ENCODE data around the gene KLHL17. TPM values are rescaled to one million over a fixed set of nuclear protein-coding genes. Genes with fewer than 3 reads are reported as not detected.
"Not testable (repeated sequence)": the region's sequence is repeated elsewhere in the genome, so short reads cannot be mapped to it uniquely, and the experiment has no call there.

The KLHL17 gene
- total RNA-seq, 2 donors from 2014 or later: 4.2 to 15.3 TPM

DNA sequence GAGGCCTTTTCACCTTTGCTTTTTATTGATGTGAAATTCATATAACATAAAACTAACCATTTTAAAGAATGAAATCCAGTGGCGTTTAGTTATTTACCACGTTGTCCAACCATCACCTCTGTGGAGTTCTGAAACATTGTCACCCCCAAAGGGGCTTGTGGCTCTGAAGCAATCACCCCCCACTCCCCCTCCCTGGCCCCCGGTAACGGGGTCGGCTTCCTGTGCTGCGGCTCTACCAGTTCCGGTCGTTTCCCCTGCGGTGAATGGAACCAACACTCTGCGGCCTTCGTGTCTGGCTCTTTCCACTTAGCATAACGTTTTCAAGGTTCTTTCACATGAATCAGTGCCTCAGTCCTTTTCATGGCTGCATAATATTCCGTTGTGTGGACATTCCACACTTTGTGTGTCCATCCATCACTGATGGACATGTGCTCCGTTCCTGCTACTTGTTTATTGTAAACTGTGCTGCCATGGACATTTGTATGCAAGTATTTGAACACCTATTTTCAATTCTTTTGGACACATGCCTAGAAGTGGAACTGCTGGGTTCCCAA, 51.1 kb downstream of the KLHL17 start:
- no peak for DNase-seq (ENCODE audit: low spot score)
- Histone ChIP-seq H3K36me3 (no peaks in the 10 kb centered on the region), H3K27ac (no peak overlapping the region), H3K9me3 (no peaks in the 10 kb centered on the region), H3K4me1 (ENCODE audit: control insufficient read depth in 1 of 2, low read depth in 2 of 2) (peaks cover 7 to 16% of the 10 kb centered on the region in 2 donors), H3K4me3 (no peak overlapping the region), H3K27me3 (replicated peaks; ENCODE audit: insufficient read depth) (no peaks in the 10 kb centered on the region)
- TF ChIP-seq, protein P1, sequence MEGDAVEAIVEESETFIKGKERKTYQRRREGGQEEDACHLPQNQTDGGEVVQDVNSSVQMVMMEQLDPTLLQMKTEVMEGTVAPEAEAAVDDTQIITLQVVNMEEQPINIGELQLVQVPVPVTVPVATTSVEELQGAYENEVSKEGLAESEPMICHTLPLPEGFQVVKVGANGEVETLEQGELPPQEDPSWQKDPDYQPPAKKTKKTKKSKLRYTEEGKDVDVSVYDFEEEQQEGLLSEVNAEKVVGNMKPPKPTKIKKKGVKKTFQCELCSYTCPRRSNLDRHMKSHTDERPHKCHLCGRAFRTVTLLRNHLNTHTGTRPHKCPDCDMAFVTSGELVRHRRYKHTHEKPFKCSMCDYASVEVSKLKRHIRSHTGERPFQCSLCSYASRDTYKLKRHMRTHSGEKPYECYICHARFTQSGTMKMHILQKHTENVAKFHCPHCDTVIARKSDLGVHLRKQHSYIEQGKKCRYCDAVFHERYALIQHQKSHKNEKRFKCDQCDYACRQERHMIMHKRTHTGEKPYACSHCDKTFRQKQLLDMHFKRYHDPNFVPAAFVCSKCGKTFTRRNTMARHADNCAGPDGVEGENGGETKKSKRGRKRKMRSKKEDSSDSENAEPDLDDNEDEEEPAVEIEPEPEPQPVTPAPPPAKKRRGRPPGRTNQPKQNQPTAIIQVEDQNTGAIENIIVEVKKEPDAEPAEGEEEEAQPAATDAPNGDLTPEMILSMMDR (IDR thresholded peaks at IDR 0.05): no peak
- no peak for ATAC-seq (ENCODE audit: insufficient number of reproducible peaks, low FRiP score, low read depth)

DNA sequence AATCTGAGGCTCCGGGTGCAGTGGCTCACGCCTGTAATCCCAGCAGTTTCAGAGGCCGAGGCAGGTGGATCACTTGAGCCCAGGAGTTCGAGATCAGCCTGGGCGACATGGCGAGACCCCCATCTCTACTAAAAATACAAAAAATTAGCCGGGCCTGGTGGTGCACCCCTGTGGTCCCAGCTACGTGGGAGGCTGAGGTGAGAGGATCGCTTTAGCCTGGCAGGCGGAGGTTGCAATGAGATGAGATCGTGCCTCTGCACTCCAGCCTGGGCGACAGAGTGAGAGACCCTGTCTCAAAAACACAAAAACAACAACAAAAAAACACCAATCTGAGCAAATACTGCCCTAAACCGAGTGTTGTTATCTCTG, 52.3 kb downstream of the KLHL17 start:
- Histone ChIP-seq H3K4me1 (ENCODE audit: control insufficient read depth in 1 of 2, low read depth in 2 of 2) (peaks cover 7 to 16% of the 10 kb centered on the region in 2 donors), H3K4me3 (peak overlapping the region; percentile 82), H3K27ac (peak overlapping the region in 1 of 2 donors; percentile 90)
- not testable (repeated sequence) for DNase-seq (ENCODE audit: low spot score); H3K27me3 ChIP-seq (replicated peaks; ENCODE audit: insufficient read depth); H3K36me3 ChIP-seq; ATAC-seq (ENCODE audit: insufficient number of reproducible peaks, low FRiP score, low read depth); H3K9me3 ChIP-seq

DNA sequence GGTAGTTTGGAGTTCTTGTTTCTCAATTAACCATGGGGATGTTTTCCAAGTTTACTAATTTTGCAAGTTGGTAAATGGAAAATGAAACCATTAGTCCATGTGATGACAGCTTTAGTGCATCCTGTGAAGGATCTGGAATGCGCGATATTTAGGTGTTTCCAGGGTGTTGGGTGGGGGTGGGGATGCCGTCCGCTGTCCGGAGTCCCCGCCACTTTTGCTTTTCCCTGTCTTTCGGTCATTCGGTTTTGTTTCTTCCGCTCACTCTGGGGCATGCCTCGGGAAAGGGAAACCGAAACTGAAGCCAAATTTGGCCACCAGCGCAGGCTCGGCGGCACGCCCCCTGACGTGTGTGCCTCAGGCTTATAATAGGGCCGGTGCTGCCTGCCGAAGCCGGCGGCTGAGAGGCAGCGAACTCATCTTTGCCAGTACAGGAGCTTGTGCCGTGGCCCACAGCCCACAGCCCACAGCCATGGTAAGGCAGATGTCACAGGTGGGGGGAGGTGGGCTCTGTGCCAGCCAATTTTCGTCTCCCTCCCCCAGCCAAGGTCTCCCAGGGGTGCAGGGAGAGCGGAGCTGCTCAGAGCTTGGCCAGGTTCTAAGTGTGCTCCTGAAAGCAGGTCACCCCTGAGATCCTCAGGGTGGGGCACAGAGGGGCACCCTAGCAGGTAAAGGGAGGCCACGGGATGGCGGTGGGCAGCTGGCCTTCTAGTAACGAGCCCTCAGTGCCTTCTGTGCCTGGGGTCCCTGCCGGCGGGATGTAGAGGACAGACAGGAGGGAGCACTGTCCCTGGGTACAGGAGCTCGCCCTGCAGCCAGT, 52.9 kb downstream of the KLHL17 start, which contains the start of gene ISG15:
Gene ISG15, plus strand, starts transcription at position 393 of the 817 bp plus-strand sequence. Its CDS starts 77 bp downstream, at position 470.
- peak within 1 kb of the TSS; percentile 82 for H3K4me3 ChIP-seq
- peak within 1 kb of the TSS; percentile 31 to 90 for H3K27ac ChIP-seq
- no peaks in the 10 kb centered on the region for H3K9me3 ChIP-seq
- ATAC-seq (ENCODE audit: insufficient number of reproducible peaks, low FRiP score, low read depth) (peak; percentile 63), DNase-seq (ENCODE audit: low spot score) (peak; percentile 63)
- H3K36me3 ChIP-seq: no peaks in the 10 kb centered on the region
- no peaks in the 10 kb centered on the region for H3K27me3 ChIP-seq (replicated peaks; ENCODE audit: insufficient read depth)
- H3K4me1 ChIP-seq (ENCODE audit: control insufficient read depth in 1 of 2, low read depth in 2 of 2): peaks cover 7 to 16% of the 10 kb centered on the region in 2 donors
- TF ChIP-seq, protein P1 (IDR thresholded peaks at IDR 0.05): no peak

DNA sequence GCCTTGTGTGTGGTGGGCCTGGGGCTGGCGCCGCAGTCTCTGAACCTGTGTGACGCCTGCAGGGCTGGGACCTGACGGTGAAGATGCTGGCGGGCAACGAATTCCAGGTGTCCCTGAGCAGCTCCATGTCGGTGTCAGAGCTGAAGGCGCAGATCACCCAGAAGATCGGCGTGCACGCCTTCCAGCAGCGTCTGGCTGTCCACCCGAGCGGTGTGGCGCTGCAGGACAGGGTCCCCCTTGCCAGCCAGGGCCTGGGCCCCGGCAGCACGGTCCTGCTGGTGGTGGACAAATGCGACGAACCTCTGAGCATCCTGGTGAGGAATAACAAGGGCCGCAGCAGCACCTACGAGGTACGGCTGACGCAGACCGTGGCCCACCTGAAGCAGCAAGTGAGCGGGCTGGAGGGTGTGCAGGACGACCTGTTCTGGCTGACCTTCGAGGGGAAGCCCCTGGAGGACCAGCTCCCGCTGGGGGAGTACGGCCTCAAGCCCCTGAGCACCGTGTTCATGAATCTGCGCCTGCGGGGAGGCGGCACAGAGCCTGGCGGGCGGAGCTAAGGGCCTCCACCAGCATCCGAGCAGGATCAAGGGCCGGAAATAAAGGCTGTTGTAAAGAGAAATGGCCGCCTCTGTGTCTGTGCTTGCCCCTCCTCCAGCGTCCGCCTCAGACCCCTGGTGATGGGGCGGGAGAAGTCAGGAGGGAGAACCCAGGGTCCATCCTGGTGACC, 53.7 kb downstream of the KLHL17 start:
- no peak for DNase-seq (ENCODE audit: low spot score)
- Histone ChIP-seq H3K4me1 (ENCODE audit: control insufficient read depth in 1 of 2, low read depth in 2 of 2) (peaks cover 7 to 20% of the 10 kb centered on the region in 2 donors), H3K9me3 (no peaks in the 10 kb centered on the region), H3K27me3 (replicated peaks; ENCODE audit: insufficient read depth) (no peaks in the 10 kb centered on the region), H3K4me3 (peak overlapping the region; percentile 82), H3K36me3 (no peaks in the 10 kb centered on the region), H3K27ac (peak overlapping the region in 1 of 2 donors; percentile 90)
- TF ChIP-seq, protein P1 (IDR thresholded peaks at IDR 0.05): no peak
- ATAC-seq (ENCODE audit: insufficient number of reproducible peaks, low FRiP score, low read depth): no peak

DNA sequence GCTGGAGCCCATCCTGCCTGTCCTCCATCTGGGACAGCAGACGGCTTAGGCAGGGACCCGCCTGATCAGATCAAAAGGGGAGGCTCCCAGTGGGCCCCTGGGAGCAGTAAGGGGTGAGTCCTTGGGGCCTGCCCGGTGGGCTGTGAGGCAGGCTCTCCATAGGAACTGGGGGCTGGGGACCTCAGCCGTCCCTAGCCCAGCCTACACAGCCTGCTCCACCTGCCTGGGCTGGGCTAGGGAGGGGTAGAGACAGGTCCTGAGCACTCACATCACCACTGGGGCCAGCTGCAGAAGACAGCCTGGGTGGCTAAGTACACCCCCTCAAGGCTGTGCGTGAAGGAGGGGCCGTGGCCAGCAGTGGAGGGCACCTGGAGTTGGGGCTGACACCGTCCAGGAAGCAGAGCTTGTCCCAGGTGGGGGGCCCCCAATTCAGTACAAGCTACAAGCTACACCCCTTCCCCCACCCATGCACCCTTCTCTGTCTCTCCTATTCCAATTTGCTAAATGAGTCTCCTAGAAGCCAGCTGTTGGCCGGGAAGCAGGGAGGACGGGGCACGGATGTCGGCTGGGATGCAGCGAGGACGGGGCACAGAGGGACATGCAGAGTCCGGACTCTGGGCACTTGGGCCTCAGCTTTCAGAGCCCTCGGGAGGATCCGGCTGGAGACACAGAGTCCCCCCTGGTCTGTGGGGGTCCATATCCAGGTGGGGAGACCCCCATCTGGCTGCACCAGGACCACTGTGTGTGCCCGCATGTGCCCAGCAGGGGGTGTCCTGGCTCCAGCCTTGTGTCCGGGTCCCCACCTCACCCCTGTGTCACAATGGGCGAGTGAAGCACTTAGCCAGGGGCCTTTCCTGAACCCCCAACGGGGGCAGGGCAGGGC, 54.7 kb downstream of the KLHL17 start:
- ATAC-seq (ENCODE audit: insufficient number of reproducible peaks, low FRiP score, low read depth) (no peak), DNase-seq (ENCODE audit: low spot score) (no peak)
- Histone ChIP-seq H3K36me3 (no peaks in the 10 kb centered on the region), H3K27ac (no peak overlapping the region), H3K4me1 (ENCODE audit: control insufficient read depth in 1 of 2, low read depth in 2 of 2) (peaks cover 7 to 21% of the 10 kb centered on the region in 2 donors), H3K27me3 (replicated peaks; ENCODE audit: insufficient read depth) (no peaks in the 10 kb centered on the region), H3K9me3 (no peaks in the 10 kb centered on the region), H3K4me3 (no peak overlapping the region)
- TF ChIP-seq, protein P1 (IDR thresholded peaks at IDR 0.05): peak; percentile 10
